WI38 (cell line): ENCODE measurements around the gene PACS2.
"Not testable (repeated sequence)": the region's sequence is repeated elsewhere in the genome, so short reads cannot be mapped to it uniquely, and the experiment has no call there.

Experiments
- H3K4me3 ChIP-seq: 2 replicates; pipeline ENCODE4 v1.5.1; 2011; ENCODE audit warnings: low read depth, mild to moderate bottlenecking, control low read depth, low read length
- CTCF ChIP-seq: IDR thresholded peaks from 2 replicates; pipeline ENCODE4 v1.5.1; 2012; ENCODE audit warnings: low read depth, mild to moderate bottlenecking, control low read depth, low read length

PACS2 gene

GRCh38 chr14:105301103-105301914 lies 13.2 kb upstream of the PACS2 start:
- no peak for TF ChIP-seq CTCF
- peak overlapping the region; percentile 85 for H3K4me3 ChIP-seq

GRCh38 chr14:105301915-105302249 lies 12.7 kb upstream of the PACS2 start:
- not testable (repeated sequence) for H3K4me3 ChIP-seq

- no peak overlapping the region for H3K4me3 ChIP-seq
- no peak for TF ChIP-seq CTCF
These were observed 10.6 kb upstream of the PACS2 start for GRCh38 chr14:105303949-105304348.

- TF ChIP-seq CTCF = no peak
- no peak overlapping the region for H3K4me3 ChIP-seq
These were observed 10.0 kb upstream of the PACS2 start for GRCh38 chr14:105304565-105304964.

GRCh38 chr14:105305345-105305744 lies 9.2 kb upstream of the PACS2 start:
- no peak for TF ChIP-seq CTCF
- H3K4me3 ChIP-seq = no peak overlapping the region

- no peak for TF ChIP-seq CTCF
- no peak overlapping the region for H3K4me3 ChIP-seq
These were observed 8.8 kb upstream of the PACS2 start for GRCh38 chr14:105305791-105306190.

- no peak for TF ChIP-seq CTCF
These were observed 7.4 kb upstream of the PACS2 start for GRCh38 chr14:105307052-105307727.

More at GRCh38 chr14:105307052-105307727, 7.4 kb upstream of the PACS2 start:
- no peak overlapping the region for H3K4me3 ChIP-seq
